Mesenchymal stem cell (in vitro differentiated cells and primary cell): ENCODE results near the gene CYBA.
A peak's percentile ranks its signal among the peaks of the same experiment; 100 is the strongest.

ENCODE experiments used
- DNase-seq: peaks from one replicate; pipeline ENCODE4 v3.0.0-alpha.2; 2013
- H2AFZ ChIP-seq: one replicate; pipeline ENCODE4 v1.6.1; 2013; ENCODE audit warnings: low read depth, mild to moderate bottlenecking, control low read depth, inconsistent platforms, low read length, moderate library complexity
- H2AK5ac ChIP-seq: 2 replicates; pipeline ENCODE4 v1.6.1; 2013; ENCODE audit warnings: low read length, moderate library complexity, mild to moderate bottlenecking, inconsistent platforms; ENCODE audit not compliant: severe bottlenecking
- H2BK120ac ChIP-seq: one replicate; pipeline ENCODE4 v1.6.1; 2013; ENCODE audit warnings: low read depth, mild to moderate bottlenecking, inconsistent platforms, low read length, moderate library complexity
- H2BK12ac ChIP-seq, 2 experiments: one replicate each; pipeline ENCODE4 v1.6.1; 2013; ENCODE audit warnings: inconsistent platforms in 2 of 2, low read length in 2 of 2, mild to moderate bottlenecking in 2 of 2, moderate library complexity in 2 of 2, control low read depth in 1 of 2
- H2BK15ac ChIP-seq: one replicate; pipeline ENCODE4 v1.6.1; 2013; ENCODE audit warnings: mild to moderate bottlenecking, low read depth, inconsistent platforms; ENCODE audit not compliant: poor library complexity, severe bottlenecking
- H2BK5ac ChIP-seq: 2 replicates; pipeline ENCODE4 v1.6.1; 2013; ENCODE audit warnings: low read depth, mild to moderate bottlenecking, low read length, control low read depth, inconsistent platforms; ENCODE audit not compliant: poor library complexity, severe bottlenecking
- H3K14ac ChIP-seq, 2 experiments: one replicate each; pipeline ENCODE4 v1.6.1; 2013; ENCODE audit warnings: inconsistent platforms in 2 of 2, low read length in 2 of 2, control low read depth in 1 of 2, mild to moderate bottlenecking in 1 of 2, moderate library complexity in 1 of 2
- H3K18ac ChIP-seq, 2 experiments: one replicate each; pipeline ENCODE4 v1.6.1; 2013; ENCODE audit warnings: inconsistent platforms in 2 of 2, low read length in 2 of 2, control low read depth in 1 of 2, low read depth in 1 of 2, mild to moderate bottlenecking in 1 of 2
- H3K23ac ChIP-seq, 2 experiments: one replicate each; pipeline ENCODE4 v1.6.1; 2013; ENCODE audit warnings: inconsistent platforms in 2 of 2, low read length in 2 of 2, mild to moderate bottlenecking in 2 of 2, moderate library complexity in 2 of 2, control low read depth in 1 of 2
- H3K27ac ChIP-seq: 2 replicates; pipeline ENCODE4 v1.5.1; 2013; ENCODE audit warnings: mild to moderate bottlenecking, moderate library complexity, low read length, control low read depth, inconsistent platforms; ENCODE audit not compliant: poor library complexity, severe bottlenecking
- H3K27me3 ChIP-seq, 2 experiments: 2 replicates each; pipeline versions ENCODE4 v1.6.1 to v1.7.0; 2013; ENCODE audit warnings: low read length in 2 of 2, mild to moderate bottlenecking in 2 of 2, moderate library complexity in 2 of 2, control low read depth in 1 of 2, inconsistent platforms in 1 of 2; ENCODE audit not compliant: control insufficient read depth in 1 of 2, insufficient read depth in 1 of 2
- H3K36me3 ChIP-seq, 2 experiments: 2 replicates each; pipeline versions ENCODE4 v1.6.1 to v1.7.0; 2013; ENCODE audit warnings: low read length in 2 of 2, control low read depth in 1 of 2, inconsistent platforms in 1 of 2, low read depth in 1 of 2, mild to moderate bottlenecking in 1 of 2; ENCODE audit not compliant: insufficient read depth in 2 of 2, control insufficient read depth in 1 of 2
- H3K4ac ChIP-seq, 2 experiments: one replicate each; pipeline ENCODE4 v1.6.1; 2013; ENCODE audit warnings: inconsistent platforms in 2 of 2, low read length in 2 of 2, mild to moderate bottlenecking in 2 of 2, moderate library complexity in 2 of 2, control low read depth in 1 of 2, low read depth in 1 of 2
- H3K4me1 ChIP-seq: 2 replicates; pipeline ENCODE4 v1.6.1; 2013; ENCODE audit warnings: low read depth, low read length, control low read depth; ENCODE audit not compliant: control insufficient read depth, insufficient read depth
- H3K4me2 ChIP-seq: 2 replicates; pipeline ENCODE4 v1.6.1; 2013; ENCODE audit warnings: low read length, mild to moderate bottlenecking, inconsistent platforms; ENCODE audit not compliant: poor library complexity, severe bottlenecking
- H3K4me3 ChIP-seq, 2 experiments: 2 replicates each; pipeline versions ENCODE4 v1.5.1 to v1.7.0; 2013; ENCODE audit warnings: low read length in 2 of 2, mild to moderate bottlenecking in 2 of 2, control low read depth in 1 of 2, low read depth in 1 of 2; ENCODE audit not compliant: insufficient read depth in 1 of 2
- H3K79me1 ChIP-seq: replicated peaks from 2 replicates; pipeline ENCODE4 v1.6.1; 2013; ENCODE audit warnings: mild to moderate bottlenecking, control low read depth, low read length, inconsistent platforms; ENCODE audit not compliant: poor library complexity, severe bottlenecking
- H3K9ac ChIP-seq: 2 replicates; pipeline ENCODE4 v1.7.0; 2013; ENCODE audit warnings: mild to moderate bottlenecking, low read length, moderate library complexity
- H3K9me3 ChIP-seq: 2 replicates; pipeline ENCODE4 v1.7.0; 2013; ENCODE audit warnings: mild to moderate bottlenecking, low read length; ENCODE audit not compliant: control insufficient read depth
- H4K8ac ChIP-seq: one replicate; pipeline ENCODE4 v1.6.1; 2013; ENCODE audit warnings: inconsistent platforms, mild to moderate bottlenecking, low read length, moderate library complexity
- H4K91ac ChIP-seq: one replicate; pipeline ENCODE4 v1.6.1; 2013; ENCODE audit warnings: mild to moderate bottlenecking, low read length, inconsistent platforms
- WGBS: methylation state at CpG from one replicate; pipeline ENCODE4 v1.1.7; 2013; ENCODE audit warnings: mixed read lengths; 5-methylcytosine and 5-hydroxymethylcytosine counted together

The CYBA gene

DNA sequence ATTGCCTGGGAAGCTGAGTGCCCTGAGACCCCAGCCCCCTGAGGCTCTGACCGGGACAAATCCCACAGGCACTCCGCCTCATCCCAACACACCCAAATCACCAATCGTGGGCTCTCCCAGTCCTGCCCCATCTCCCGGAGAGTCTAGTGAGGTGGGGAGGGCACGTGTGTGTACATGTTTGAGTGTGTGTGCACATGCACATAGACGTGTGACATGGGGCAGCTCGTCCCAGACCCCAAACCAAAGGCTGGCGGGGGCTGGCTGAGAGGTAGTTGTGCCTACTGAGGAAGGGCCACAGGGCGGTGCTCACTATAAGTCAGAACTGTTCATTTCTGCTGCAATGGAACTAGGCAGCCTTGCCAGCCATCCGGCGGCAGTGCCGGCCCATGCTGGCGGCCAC lies 26.9 kb upstream of the CYBA start:
- Histone ChIP-seq H3K27me3 (peaks cover 20 to 48% of the 10 kb centered on the region in 2 experiments), H2AK5ac (no peak overlapping the region), H2AFZ (no peak overlapping the region), H3K9me3 (no peaks in the 10 kb centered on the region), H3K4ac (no peak overlapping the region), H3K27ac (no peak overlapping the region), H3K4me1 (peaks cover 8% of the 10 kb centered on the region), H3K18ac (no peak overlapping the region), H3K36me3 (peaks cover 18 to 19% of the 10 kb centered on the region in 2 experiments), H3K23ac (no peak overlapping the region), H4K91ac (no peak overlapping the region), H2BK15ac (no peak overlapping the region), H2BK120ac (no peak overlapping the region), H2BK12ac (no peak overlapping the region), H3K79me1 (no peaks in the 10 kb centered on the region), H4K8ac (no peak overlapping the region), H3K14ac (no peak overlapping the region), H3K4me2 (no peak overlapping the region), H2BK5ac (no peak overlapping the region), H3K4me3 (no peak overlapping the region), H3K9ac (no peak overlapping the region)
- DNase-seq, result no peak
- 86% methylated on average over 10 of the region's 13 CpGs for WGBS

DNA sequence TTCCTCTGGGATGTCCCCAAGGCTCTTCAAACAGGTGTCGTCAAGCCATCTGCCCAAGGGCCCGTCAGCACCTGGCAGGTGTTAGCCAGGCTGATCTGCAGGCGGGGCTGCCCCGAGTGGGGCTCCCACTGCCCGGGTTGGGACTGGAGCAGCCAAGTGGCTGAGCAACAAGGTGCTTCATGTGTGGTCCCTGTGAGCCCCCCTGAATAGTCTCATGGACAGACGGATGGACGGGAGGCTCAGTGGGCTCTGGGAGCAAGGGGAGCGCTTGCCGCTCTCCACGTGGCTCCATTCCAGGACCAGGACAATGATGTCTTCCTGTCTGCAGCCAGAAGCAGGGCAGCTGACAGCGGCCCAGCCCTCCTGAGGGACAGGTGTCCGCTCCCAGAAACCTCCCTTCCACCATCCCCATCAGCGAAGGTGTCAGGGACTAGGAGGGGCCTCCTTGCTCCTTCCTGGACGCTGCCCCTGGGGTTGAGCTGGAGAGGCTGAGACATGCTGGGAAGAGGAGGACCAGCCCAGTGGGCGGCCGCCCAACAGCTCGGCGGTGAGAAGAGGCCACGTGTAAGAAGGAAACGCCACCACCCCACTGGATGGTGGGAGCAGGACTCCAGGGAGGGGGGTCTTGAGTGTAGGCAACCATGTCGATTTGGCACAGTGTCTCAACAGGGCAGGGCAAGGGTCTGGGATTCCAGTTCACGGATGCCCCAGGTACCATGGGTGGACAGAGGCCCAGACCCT lies 25.8 kb upstream of the CYBA start:
- Histone ChIP-seq H3K9me3 (no peaks in the 10 kb centered on the region), H2BK5ac (no peak overlapping the region), H3K4ac (no peak overlapping the region), H3K4me3 (no peak overlapping the region), H2BK12ac (no peak overlapping the region), H3K27ac (no peak overlapping the region), H3K4me2 (no peak overlapping the region), H3K14ac (no peak overlapping the region), H2BK120ac (no peak overlapping the region), H3K9ac (no peak overlapping the region), H2AFZ (no peak overlapping the region), H3K27me3 (peaks cover 13 to 41% of the 10 kb centered on the region in 2 experiments), H4K91ac (no peak overlapping the region), H2AK5ac (no peak overlapping the region), H3K79me1 (no peaks in the 10 kb centered on the region), H2BK15ac (no peak overlapping the region), H3K18ac (no peak overlapping the region), H4K8ac (no peak overlapping the region), H3K23ac (no peak overlapping the region), H3K4me1 (peaks cover 8% of the 10 kb centered on the region), H3K36me3 (peaks cover 22 to 28% of the 10 kb centered on the region in 2 experiments)
- DNase-seq, result no peak
- 98% methylated on average over 18 of the region's 22 CpGs for WGBS

DNA sequence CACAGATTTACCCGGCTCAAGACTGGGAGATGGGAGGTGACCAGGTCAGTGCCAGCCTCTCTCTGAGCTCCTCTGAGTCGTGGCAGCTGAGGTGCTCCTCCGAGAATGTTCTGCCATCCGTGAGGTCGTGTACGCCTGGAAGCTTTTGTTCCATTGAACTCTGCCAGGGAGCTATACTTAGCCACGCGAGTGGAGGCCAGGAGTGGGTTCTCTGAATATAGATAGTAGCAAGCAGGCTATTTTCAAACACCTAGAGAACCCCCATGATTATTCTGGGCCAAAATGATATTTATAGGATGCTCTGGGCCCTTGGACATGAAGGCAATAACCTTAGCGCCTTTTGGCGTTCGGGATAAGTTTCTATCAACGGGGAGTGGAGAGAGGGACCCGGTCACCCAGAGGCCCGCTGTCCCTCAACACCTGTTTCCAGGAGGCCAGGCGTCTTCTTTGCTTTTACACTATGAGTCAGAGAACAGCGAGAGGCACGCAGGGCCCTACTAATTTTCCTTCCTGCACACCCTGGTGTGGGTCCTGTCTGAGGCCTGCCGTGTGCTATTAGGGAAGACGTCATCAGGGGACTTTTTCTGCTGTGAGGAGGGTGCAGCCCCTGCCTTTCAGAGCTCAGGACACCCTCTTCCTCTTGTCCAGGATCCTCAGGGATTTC lies 23.0 kb upstream of the CYBA start:
- Histone ChIP-seq H2AK5ac (no peak overlapping the region), H3K36me3 (peaks cover 24% of the 10 kb centered on the region in 2 experiments), H2BK15ac (no peak overlapping the region), H3K9ac (no peak overlapping the region), H3K18ac (no peak overlapping the region), H2AFZ (no peak overlapping the region), H3K23ac (no peak overlapping the region), H2BK5ac (no peak overlapping the region), H3K27me3 (peaks cover 0 to 27% of the 10 kb centered on the region in 2 experiments), H4K91ac (no peak overlapping the region), H3K4me3 (no peak overlapping the region), H3K79me1 (no peaks in the 10 kb centered on the region), H4K8ac (no peak overlapping the region), H3K14ac (no peak overlapping the region), H3K4me1 (no peaks in the 10 kb centered on the region), H2BK120ac (no peak overlapping the region), H2BK12ac (no peak overlapping the region), H3K9me3 (no peaks in the 10 kb centered on the region), H3K4me2 (no peak overlapping the region), H3K4ac (no peak overlapping the region), H3K27ac (no peak overlapping the region)
- 95% methylated on average over 15 of the region's 19 CpGs for WGBS
- no peak for DNase-seq

DNA sequence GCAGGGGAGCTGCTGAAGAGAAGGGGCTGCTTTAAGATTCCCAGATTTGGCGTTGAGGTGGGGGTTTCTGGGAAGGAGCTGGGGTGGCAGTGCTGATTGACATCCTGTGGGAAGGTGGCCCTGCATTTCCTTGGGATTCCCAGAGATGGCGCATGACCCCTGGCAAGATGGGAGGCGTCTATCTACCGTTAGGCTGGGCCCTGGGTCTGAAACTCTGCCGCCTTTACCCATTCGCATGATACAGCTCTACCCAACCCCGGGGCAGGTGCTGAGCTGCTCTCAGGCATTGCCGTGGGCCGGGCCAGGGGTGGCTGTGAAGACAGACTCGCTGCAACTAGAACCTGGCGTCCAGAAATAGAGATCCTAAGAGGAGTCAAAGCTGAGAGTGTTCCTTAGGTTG lies 21.9 kb upstream of the CYBA start:
- Histone ChIP-seq H2BK5ac (no peak overlapping the region), H3K4ac (no peak overlapping the region), H4K8ac (no peak overlapping the region), H3K79me1 (no peaks in the 10 kb centered on the region), H3K4me1 (no peaks in the 10 kb centered on the region), H3K18ac (no peak overlapping the region), H2BK12ac (no peak overlapping the region), H3K4me3 (no peak overlapping the region), H4K91ac (no peak overlapping the region), H3K14ac (no peak overlapping the region), H3K27ac (no peak overlapping the region), H3K9me3 (no peaks in the 10 kb centered on the region), H3K4me2 (no peak overlapping the region), H3K9ac (no peak overlapping the region), H2AK5ac (no peak overlapping the region), H2BK120ac (no peak overlapping the region), H2BK15ac (no peak overlapping the region), H3K27me3 (peaks cover 0 to 16% of the 10 kb centered on the region in 2 experiments), H3K36me3 (peaks cover 24% of the 10 kb centered on the region in 2 experiments), H3K23ac (peak overlapping the region in 1 of 2 experiments; percentile 16), H2AFZ (no peak overlapping the region)
- WGBS, result 35% methylated on average over 11 of the region's 11 CpGs
- no peak for DNase-seq
